HFF-Myc (cell line): ENCODE results near the gene UFSP1.
"Not testable (repeated sequence)": the region's sequence is repeated elsewhere in the genome, so short reads cannot be mapped to it uniquely, and the experiment has no call there.

ENCODE experiments used
- DNase-seq: peaks from one replicate; pipeline ENCODE4 v3.0.0-alpha.2; 2011; ENCODE audit warnings: low read depth; ENCODE audit errors: extremely low read depth
- H3K4me3 ChIP-seq: replicated peaks from 2 replicates; pipeline ENCODE4 v1.5.1; 2011; ENCODE audit warnings: low read depth, mild to moderate bottlenecking, control low read depth, low read length
- TF ChIP-seq, protein P1 (sequence below): IDR thresholded peaks from 2 replicates; pipeline ENCODE4 v1.5.1; 2012; ENCODE audit warnings: mild to moderate bottlenecking, low read depth, low read length, control low read depth; ENCODE audit errors: missing control alignments

UFSP1 gene

DNA sequence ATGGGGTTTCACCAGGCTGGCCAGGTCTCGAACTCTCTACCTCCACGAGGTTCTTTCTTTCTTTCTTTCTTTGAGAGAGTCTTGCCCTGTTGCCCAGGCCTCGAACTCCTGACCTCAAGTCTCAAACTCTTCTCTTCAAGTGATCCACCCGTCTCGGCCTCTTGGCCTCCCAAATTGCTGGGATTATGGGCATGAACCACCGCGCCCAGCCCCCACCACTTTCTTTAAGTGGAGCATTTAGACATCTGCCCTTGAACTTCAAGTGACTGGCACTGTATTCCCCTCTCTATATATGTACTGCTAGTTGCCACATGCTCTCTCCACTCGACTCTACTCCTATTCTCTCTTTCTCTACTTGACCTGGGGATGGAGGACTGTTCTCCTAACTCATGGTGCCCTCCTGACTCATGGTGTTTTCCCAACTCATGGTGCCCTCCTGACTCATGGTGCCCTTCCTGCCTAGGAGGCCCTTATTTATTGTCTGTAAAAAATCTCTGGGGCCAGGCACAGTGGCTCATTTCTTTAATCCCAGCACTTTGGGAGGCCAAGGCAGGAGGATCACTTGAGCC lies 25.4 kb upstream of the UFSP1 start:
- DNase-seq = no peak
- H3K4me3 ChIP-seq = no peak overlapping the region
- TF ChIP-seq, protein P1, sequence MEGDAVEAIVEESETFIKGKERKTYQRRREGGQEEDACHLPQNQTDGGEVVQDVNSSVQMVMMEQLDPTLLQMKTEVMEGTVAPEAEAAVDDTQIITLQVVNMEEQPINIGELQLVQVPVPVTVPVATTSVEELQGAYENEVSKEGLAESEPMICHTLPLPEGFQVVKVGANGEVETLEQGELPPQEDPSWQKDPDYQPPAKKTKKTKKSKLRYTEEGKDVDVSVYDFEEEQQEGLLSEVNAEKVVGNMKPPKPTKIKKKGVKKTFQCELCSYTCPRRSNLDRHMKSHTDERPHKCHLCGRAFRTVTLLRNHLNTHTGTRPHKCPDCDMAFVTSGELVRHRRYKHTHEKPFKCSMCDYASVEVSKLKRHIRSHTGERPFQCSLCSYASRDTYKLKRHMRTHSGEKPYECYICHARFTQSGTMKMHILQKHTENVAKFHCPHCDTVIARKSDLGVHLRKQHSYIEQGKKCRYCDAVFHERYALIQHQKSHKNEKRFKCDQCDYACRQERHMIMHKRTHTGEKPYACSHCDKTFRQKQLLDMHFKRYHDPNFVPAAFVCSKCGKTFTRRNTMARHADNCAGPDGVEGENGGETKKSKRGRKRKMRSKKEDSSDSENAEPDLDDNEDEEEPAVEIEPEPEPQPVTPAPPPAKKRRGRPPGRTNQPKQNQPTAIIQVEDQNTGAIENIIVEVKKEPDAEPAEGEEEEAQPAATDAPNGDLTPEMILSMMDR = no peak

DNA sequence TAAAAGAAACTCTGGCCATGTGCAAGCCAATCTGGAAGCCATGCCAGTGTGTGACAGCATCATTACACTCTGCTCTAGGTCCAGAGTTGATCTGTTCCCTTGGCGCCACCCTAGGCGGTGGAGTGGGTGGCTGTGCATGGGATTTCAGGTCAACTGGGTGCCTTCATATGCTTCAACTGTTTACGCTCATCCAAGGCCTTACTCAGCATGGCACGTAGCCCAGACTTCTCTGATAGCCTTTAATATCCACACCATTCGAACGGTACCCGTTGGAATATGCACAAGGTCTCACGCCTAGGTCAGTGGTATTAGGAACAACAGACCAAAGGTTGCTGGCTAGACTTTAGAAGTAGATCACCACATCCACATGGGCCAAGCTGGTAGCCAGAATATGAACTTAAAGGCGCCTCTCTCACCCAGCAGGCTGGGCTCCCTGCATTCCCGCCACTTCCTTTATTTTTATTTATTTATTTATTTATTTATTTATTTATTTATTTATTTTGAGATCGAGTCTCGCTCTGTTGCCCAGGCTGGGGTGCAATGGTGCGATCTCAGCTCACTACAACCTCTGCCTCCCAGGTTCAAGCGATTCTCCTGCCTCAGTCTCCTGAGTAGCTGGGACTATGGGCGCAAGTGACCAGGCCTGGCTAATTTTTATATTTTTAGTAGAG lies 24.8 kb upstream of the UFSP1 start:
- no peak overlapping the region for H3K4me3 ChIP-seq
- no peak for DNase-seq
- TF ChIP-seq, protein P1 = no peak

DNA sequence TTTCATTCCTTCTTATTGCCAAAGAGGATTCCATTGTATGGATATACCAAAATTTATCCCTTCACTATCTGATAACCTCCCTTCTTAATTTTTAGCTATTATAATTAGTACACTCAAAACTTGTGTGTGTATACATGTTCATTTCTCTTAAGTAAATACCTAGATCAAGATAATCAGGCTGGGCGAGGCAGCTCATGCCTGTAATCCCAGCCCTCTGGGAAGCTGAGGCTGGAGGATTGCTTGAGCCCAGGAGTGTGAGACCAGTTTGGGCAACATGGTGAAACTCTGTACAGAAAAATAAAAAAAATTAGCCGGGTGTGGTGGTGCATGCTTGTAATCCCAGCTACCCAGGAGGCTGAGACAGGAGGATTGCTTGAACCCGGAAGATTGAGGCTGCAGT lies 22.0 kb upstream of the UFSP1 start:
- no peak overlapping the region for H3K4me3 ChIP-seq
- TF ChIP-seq, protein P1 = no peak
- DNase-seq = no peak

DNA sequence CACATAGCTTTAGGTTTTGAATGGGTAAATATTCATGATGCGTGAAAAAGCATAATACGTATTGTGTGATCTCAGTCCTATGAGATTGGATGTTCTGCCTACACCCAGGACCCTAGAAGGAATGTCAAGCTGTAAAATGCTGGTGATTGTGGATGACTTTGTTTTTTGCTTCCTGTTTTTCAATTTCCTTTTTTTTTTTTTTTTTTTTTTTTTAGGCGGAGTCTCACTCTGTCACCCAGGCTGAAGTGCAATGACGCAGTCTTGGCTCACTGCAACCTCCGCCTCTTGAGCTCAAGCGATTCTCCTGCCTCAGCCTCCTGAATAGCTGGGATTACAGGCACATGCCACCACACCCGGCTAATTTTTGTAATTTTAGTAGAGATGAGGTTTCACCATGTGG lies 20.9 kb upstream of the UFSP1 start:
- not testable (repeated sequence) for H3K4me3 ChIP-seq, DNase-seq

DNA sequence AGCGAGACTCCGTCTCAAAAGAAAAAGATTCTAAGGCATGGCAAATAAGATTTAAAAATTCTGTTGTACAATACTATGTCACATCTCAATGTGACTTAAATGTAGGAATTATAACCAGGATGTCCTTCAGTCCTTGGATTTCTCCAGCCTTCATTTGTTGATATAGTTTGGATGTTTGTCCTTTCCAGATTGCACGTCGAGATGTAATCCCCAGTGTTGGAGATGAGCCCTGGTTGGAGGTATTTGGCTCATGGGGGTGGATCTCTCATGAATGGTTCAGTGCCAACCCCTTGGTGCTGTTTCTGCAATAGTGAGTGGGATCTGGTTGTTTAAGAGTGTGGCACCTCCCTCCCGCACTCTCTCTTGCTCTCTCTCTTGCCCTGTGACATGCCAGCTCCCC lies 19.0 kb upstream of the UFSP1 start:
- TF ChIP-seq, protein P1 = no peak
- H3K4me3 ChIP-seq = no peak overlapping the region
- no peak for DNase-seq

DNA sequence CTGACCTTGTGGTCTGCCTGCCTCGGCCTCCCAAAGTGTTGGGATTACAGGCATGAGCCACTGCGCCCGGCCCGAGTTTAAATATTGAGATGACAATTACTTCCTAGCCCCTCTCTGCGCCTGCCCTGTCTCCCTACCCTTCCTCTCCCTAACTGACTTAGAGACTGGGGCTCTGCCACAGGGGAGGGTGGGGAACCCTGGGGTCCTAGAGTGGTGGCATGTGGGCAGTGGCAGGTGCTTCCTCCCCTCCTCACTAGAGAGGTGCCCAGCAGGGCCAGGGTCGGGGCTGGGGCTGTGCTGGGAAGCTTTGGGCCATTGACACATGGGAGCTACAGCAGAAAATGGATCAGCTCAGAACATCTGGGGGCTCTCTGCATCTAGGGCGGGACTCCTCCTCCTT lies 13.1 kb upstream of the UFSP1 start:
- TF ChIP-seq, protein P1 = no peak
- no peak for DNase-seq
- H3K4me3 ChIP-seq = no peak overlapping the region

DNA sequence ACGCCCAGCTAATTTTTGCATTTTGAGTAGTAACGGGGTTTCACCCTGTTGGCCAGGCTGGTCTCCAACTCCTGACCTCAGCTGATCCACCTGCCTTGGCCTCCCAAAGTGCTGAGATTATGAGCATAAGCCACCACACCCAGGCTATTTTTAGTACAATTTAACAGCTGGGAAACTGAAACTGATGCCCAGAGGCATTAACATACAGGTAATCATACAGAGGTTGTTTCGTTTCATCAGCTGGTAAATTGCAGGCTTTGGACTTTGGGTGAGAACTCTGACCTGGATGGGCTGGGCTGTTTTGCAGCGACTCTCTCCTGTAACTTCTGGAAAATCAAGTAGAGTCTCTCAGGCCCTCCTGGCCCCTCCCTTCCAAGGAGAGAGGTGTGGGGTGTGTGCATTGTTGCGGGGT lies 12.4 kb upstream of the UFSP1 start:
- no peak overlapping the region for H3K4me3 ChIP-seq
- DNase-seq = no peak
- TF ChIP-seq, protein P1 = no peak
